Renal cortical epithelial cell (primary cell): ENCODE results near the gene CTRL. TPM values are rescaled to one million over a fixed set of nuclear protein-coding genes. Genes with fewer than 3 reads are reported as not detected.
"Not testable (repeated sequence)": the region's sequence is repeated elsewhere in the genome, so short reads cannot be mapped to it uniquely, and the experiment has no call there.

Experiments used
- DNase-seq: peaks from one replicate; pipeline ENCODE4 v3.0.0-alpha.2; 2011; ENCODE audit warnings: low read depth
- total RNA-seq: library from RNA; depleted of rRNA; stranded (reverse); fragments of >200 nt; gene quantifications from 2 replicates; pipeline ENCODE4 v1.2.3, GENCODE V29; 2014

Gene CTRL
- total RNA-seq, 1 donor from 2014 or later: 0.15 TPM

- no peak for DNase-seq
Observed at GRCh38 chr16:67924140-67924906, 7.3 kb downstream of the CTRL start.

GRCh38 chr16:67923414-67924116 lies 8.1 kb downstream of the CTRL start:
- DNase-seq: no peak

GRCh38 chr16:67922740-67923139 lies 8.9 kb downstream of the CTRL start:
- DNase-seq: no peak

GRCh38 chr16:67922221-67922620 lies 9.4 kb downstream of the CTRL start:
- no peak for DNase-seq

GRCh38 chr16:67919622-67920221 lies 11.9 kb downstream of the CTRL start:
- DNase-seq: no peak

- peak; percentile 84 for DNase-seq
Observed at GRCh38 chr16:67917852-67918236, 13.8 kb downstream of the CTRL start.

GRCh38 chr16:67917140-67917851 lies 14.4 kb downstream of the CTRL start:
- DNase-seq: no peak

GRCh38 chr16:67915831-67916723 lies 15.6 kb downstream of the CTRL start:
- no peak for DNase-seq

- DNase-seq: not testable (repeated sequence)
Observed at GRCh38 chr16:67915496-67915769, 16.2 kb downstream of the CTRL start.

GRCh38 chr16:67914758-67915495 lies 16.7 kb downstream of the CTRL start:
- no peak for DNase-seq

GRCh38 chr16:67910158-67910557 lies 21.5 kb downstream of the CTRL start:
- DNase-seq: no peak

GRCh38 chr16:67909056-67909742 lies 22.5 kb downstream of the CTRL start:
- no peak for DNase-seq

- no peak for DNase-seq
Observed at GRCh38 chr16:67907397-67908180, 24.1 kb downstream of the CTRL start.

GRCh38 chr16:67902831-67903230 lies 28.8 kb downstream of the CTRL start:
- DNase-seq: no peak

- no peak for DNase-seq
Observed at GRCh38 chr16:67901734-67902133, 29.9 kb downstream of the CTRL start.

GRCh38 chr16:67897231-67897630 lies 34.4 kb downstream of the CTRL start:
- DNase-seq: peak; percentile 60

GRCh38 chr16:67893743-67894399 lies 37.8 kb downstream of the CTRL start:
- peak; percentile 42 for DNase-seq

- DNase-seq: peak; percentile 85
Observed at GRCh38 chr16:67892899-67893742, 38.5 kb downstream of the CTRL start, which contains the start of gene PSKH1. Gene PSKH1 (plus strand): TSS chr16:67893254. CDS start chr16:67908750, 15,496 bp downstream.
